Measurements from ENCODE around the gene MRC1. TPM values are rescaled to one million over a fixed set of nuclear protein-coding genes. Genes with fewer than 3 reads are reported as not detected.
A peak's percentile ranks its signal among the peaks of the same experiment; 100 is the strongest.

MRC1 gene
- total and polyA plus RNA-seq, 4 donors, result 14.0 to 161 (median 43.6) TPM

DNA sequence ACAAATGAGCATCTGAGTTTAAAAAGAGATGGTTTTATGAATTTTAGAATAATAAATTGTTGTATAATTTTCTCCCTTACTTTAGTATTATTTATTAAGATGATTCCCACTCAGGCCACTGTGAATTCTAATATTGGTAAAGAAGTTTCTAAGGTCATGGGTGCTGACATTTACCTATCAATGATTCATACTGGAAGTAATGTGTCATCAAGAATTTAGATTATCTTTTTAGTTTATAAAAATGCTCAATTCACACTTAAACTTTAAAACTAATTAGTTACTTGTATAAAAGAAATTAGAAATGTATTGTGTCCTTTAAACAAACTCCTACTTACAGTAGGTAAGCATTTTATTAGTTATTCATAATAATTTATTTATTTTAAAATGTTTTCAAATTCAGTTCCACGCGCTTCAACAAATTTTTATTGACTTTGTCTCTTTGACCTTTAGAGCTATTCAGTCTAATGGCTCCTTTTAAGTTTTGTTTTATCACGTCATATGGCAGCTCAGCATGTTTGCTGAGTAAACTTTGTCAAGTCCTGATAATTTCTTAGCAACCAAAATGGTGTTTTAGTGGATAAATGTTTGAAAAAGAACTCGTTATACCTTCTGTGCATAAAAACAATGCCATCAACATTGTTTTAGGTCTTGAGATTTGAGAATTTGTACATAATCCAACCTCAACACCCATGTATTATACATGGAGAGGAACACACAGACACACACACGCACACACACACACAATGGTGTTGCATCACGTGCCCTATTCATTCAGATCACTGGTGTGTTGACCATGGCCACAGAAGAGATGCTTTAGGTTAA lies 15.1 kb upstream of the MRC1 start:
- ATAC-seq (ENCODE audit: insufficient read depth, low FRiP score) (peak; percentile 47), DNase-seq (peak in 2 of 3 donors; percentile 50 to 54)
- no peaks in the 10 kb centered on the region for H3K9me3 ChIP-seq (ENCODE audit: control insufficient read depth in 4 of 4, insufficient read depth in 3 of 4, low read length in 3 of 4)
- no peaks in the 10 kb centered on the region for H3K27me3 ChIP-seq (ENCODE audit: control insufficient read depth in 3 of 3, insufficient read depth in 3 of 3, low read length in 2 of 3)
- H3K4me1 ChIP-seq (ENCODE audit: control insufficient read depth in 5 of 5, insufficient read depth in 5 of 5, low read length in 5 of 5), result peaks cover 0 to 2% (median 0%) of the 10 kb centered on the region in 5 donors
- H3K27ac ChIP-seq (ENCODE audit: low read depth in 1 of 2, low read length in 1 of 2), result no peak overlapping the region
- H3K36me3 ChIP-seq (ENCODE audit: control insufficient read depth in 4 of 4, insufficient read depth in 4 of 4, low read length in 4 of 4), result no peaks in the 10 kb centered on the region
- H3K9ac ChIP-seq (ENCODE audit: insufficient read depth in 1 of 2, low read length in 2 of 2), result no peak overlapping the region
- WGBS, 2 donors, result 68 to 78% methylated on average over 6 of the region's 6 CpGs
- no peak overlapping the region for H3K4me3 ChIP-seq
- no peak for TF ChIP-seq CTCF (IDR thresholded peaks at IDR 0.05; ENCODE audit: control extremely low read depth, extremely low read depth)

DNA sequence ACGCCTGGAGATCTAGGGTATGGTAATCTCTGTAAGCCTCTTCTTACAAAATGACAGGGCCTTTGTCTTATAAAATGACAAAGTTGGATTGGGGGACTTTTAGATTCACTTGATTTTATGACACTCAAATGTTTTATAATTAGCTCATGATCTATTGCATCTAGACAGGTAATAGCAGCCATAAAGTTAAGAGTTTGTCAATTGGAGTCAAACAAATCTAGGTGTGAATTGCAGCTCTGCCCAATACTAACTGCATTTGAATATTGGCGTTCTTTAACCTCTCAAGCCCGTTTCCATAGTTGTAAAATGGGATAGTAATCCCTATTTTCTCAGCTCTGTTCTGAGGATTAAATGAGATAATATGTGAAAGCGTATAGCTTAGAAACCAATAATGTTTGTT lies 14.1 kb upstream of the MRC1 start:
- H3K27me3 ChIP-seq (ENCODE audit: control insufficient read depth in 3 of 3, insufficient read depth in 3 of 3, low read length in 2 of 3), result no peaks in the 10 kb centered on the region
- 92 to 99% methylated on average over 4 of the region's 4 CpGs for WGBS, 2 donors
- no peak for TF ChIP-seq CTCF (IDR thresholded peaks at IDR 0.05; ENCODE audit: control extremely low read depth, extremely low read depth)
- no peak overlapping the region for H3K9ac ChIP-seq (ENCODE audit: insufficient read depth in 1 of 2, low read length in 2 of 2)
- no peaks in the 10 kb centered on the region for H3K36me3 ChIP-seq (ENCODE audit: control insufficient read depth in 4 of 4, insufficient read depth in 4 of 4, low read length in 4 of 4)
- no peak overlapping the region for H3K4me3 ChIP-seq
- H3K27ac ChIP-seq (ENCODE audit: low read depth in 1 of 2, low read length in 1 of 2), result no peak overlapping the region
- ATAC-seq (ENCODE audit: insufficient read depth, low FRiP score), result no peak
- H3K4me1 ChIP-seq (ENCODE audit: control insufficient read depth in 5 of 5, insufficient read depth in 5 of 5, low read length in 5 of 5), result peaks cover 0 to 2% (median 0%) of the 10 kb centered on the region in 5 donors
- DNase-seq, result no peak
- H3K9me3 ChIP-seq (ENCODE audit: control insufficient read depth in 4 of 4, insufficient read depth in 3 of 4, low read length in 3 of 4), result no peaks in the 10 kb centered on the region

DNA sequence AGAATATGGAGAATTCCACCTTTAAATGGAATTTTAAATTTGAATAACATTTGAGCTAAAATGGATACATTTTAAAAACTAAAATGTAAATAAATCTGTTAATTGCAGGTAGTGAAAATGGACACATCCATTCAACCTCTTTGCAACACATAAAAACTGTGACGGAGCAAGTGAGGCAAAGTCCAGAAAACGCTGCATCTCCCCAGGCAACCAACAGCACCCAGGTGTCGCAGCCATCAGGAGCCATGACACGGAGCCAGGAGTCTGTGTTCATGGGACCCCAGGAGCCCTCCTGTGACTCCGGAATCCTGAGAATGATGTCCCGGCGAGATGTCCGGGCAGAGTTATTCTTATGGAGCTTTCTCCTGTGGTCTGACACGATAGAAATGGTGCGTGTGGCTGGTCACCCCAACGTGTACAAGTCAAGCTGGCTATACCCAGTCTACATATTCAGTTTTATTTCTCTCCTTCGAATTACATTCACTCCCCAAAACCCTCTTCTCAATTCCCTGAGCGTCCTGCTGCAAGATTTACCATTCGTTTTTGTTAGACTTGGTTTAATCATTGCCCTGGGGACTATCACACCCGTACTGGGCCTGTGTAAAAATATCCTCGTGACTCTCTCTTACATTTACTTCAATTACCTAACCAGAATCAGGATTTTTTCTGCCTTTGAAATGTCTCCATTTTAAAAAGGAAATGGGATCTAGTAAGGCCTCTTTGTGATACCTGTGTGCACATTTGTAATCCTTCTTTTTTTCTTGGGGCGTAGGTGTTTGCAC lies 13.1 kb upstream of the MRC1 start:
- H3K9ac ChIP-seq (ENCODE audit: insufficient read depth in 1 of 2, low read length in 2 of 2), result no peak overlapping the region
- H3K27me3 ChIP-seq (ENCODE audit: control insufficient read depth in 3 of 3, insufficient read depth in 3 of 3, low read length in 2 of 3), result no peaks in the 10 kb centered on the region
- DNase-seq (no peak), ATAC-seq (ENCODE audit: insufficient read depth, low FRiP score) (no peak)
- H3K9me3 ChIP-seq (ENCODE audit: control insufficient read depth in 4 of 4, insufficient read depth in 3 of 4, low read length in 3 of 4), result no peaks in the 10 kb centered on the region
- H3K4me3 ChIP-seq, result no peak overlapping the region
- peaks cover 0 to 2% (median 0%) of the 10 kb centered on the region in 5 donors for H3K4me1 ChIP-seq (ENCODE audit: control insufficient read depth in 5 of 5, insufficient read depth in 5 of 5, low read length in 5 of 5)
- H3K36me3 ChIP-seq (ENCODE audit: control insufficient read depth in 4 of 4, insufficient read depth in 4 of 4, low read length in 4 of 4), result no peaks in the 10 kb centered on the region
- 89 to 98% methylated on average over 17 of the region's 17 CpGs for WGBS, 2 donors
- H3K27ac ChIP-seq (ENCODE audit: low read depth in 1 of 2, low read length in 1 of 2), result no peak overlapping the region
- TF ChIP-seq CTCF (IDR thresholded peaks at IDR 0.05; ENCODE audit: control extremely low read depth, extremely low read depth), result no peak
